ENCODE measurements around the gene SPATA32.
A peak's percentile ranks its signal among the peaks of the same experiment; 100 is the strongest.

Gene SPATA32

GRCh38 chr17:45293413-45294211, 31.7 kb upstream of the SPATA32 start:
- DNase-seq, result peak; percentile 70 to 84

GRCh38 chr17:45292696-45293412, 31.0 kb upstream of the SPATA32 start:
- DNase-seq, result no peak

- peak; percentile 79 to 82 for DNase-seq
These were observed 29.4 kb upstream of the SPATA32 start for GRCh38 chr17:45291171-45291805.

- DNase-seq, result no peak
These were observed 28.4 kb upstream of the SPATA32 start for GRCh38 chr17:45290269-45290765.

GRCh38 chr17:45289301-45290268, 27.7 kb upstream of the SPATA32 start:
- no peak for DNase-seq

- no peak for DNase-seq
These were observed 26.9 kb upstream of the SPATA32 start for GRCh38 chr17:45288825-45289224.

GRCh38 chr17:45287526-45288500, 25.9 kb upstream of the SPATA32 start:
- DNase-seq, result no peak

- DNase-seq, result no peak
These were observed 24.4 kb upstream of the SPATA32 start for GRCh38 chr17:45286286-45286685.

- DNase-seq, result peak in 1 of 2 donors; percentile 33
These were observed 22.6 kb upstream of the SPATA32 start for GRCh38 chr17:45284176-45285140.

- no peak for DNase-seq
These were observed 21.8 kb upstream of the SPATA32 start for GRCh38 chr17:45283711-45284110.

GRCh38 chr17:45282683-45283644, 21.1 kb upstream of the SPATA32 start:
- no peak for DNase-seq

GRCh38 chr17:45279898-45280297, 18.0 kb upstream of the SPATA32 start:
- no peak for DNase-seq

GRCh38 chr17:45277992-45278391, 16.1 kb upstream of the SPATA32 start:
- DNase-seq, result no peak

- peak; percentile 84 to 98 for DNase-seq
These were observed 15.4 kb upstream of the SPATA32 start for GRCh38 chr17:45277216-45277849.

GRCh38 chr17:45276031-45276430, 14.1 kb upstream of the SPATA32 start:
- no peak for DNase-seq

- no peak for DNase-seq
These were observed 12.1 kb upstream of the SPATA32 start for GRCh38 chr17:45274033-45274432.

- no peak for DNase-seq
These were observed 11.7 kb upstream of the SPATA32 start for GRCh38 chr17:45273551-45273957.

- no peak for DNase-seq
These were observed 9.7 kb upstream of the SPATA32 start for GRCh38 chr17:45271603-45272002.
